GM18511 (cell line): ENCODE measurements around the gene NFATC3.

Source experiments
- ATAC-seq: cut with Tn5 transposase; IDR thresholded peaks from one replicate; pipeline ENCODE4 v1.9.1; 2021; ENCODE audit warnings: mild to moderate bottlenecking, moderate library complexity; ENCODE audit not compliant: unreplicated experiment

Gene NFATC3

DNA sequence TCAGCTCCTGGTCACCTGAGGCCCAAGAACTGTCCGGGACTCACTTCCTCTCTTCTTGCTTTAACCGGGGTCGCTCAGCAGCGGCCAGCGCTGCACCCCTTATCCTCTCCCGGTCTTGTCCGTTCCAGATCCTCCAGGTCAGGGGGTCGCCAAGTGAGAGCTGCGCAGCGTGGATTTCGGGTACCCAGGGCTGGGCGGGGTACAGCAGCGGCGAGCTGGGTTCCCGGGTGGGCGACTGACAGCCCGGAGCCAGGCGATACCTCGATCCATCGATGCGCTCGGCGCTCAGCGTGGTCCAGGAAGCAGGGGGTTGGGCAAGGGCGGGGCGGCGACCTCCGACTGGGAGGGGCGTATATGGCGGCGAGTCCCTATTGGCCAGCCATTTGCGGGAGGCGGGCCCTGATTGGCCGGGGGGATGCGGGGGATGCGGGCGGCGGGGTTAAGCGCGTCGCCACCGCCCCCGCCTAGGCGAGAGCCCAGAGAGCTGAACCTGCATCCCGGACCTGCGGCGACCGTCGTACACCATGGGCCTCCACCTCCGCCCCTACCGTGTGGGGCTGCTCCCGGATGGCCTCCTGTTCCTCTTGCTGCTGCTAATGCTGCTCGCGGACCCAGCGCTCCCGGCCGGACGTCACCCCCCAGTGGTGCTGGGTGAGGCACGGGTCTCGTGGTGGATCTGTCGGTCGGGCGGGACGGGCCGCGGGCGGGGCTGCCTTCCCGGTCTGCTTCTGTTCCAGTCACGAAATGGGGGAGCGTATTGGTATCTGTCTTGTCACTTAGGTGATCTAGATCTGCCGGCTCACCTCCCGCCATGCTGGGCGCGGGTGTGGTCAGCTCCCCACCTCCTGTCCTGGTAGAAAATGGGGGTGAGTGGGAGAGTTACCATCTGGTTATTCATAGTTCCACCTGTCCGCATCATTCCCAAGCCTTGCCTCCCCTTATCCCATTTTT, 160.0 kb downstream of the NFATC3 start, which contains the start of gene PLA2G15:
Gene PLA2G15, plus strand, starts transcription at position 471 of the 951 bp plus-strand sequence. Its CDS starts 54 bp downstream, at position 525.
- ATAC-seq: peak; percentile 93

DNA sequence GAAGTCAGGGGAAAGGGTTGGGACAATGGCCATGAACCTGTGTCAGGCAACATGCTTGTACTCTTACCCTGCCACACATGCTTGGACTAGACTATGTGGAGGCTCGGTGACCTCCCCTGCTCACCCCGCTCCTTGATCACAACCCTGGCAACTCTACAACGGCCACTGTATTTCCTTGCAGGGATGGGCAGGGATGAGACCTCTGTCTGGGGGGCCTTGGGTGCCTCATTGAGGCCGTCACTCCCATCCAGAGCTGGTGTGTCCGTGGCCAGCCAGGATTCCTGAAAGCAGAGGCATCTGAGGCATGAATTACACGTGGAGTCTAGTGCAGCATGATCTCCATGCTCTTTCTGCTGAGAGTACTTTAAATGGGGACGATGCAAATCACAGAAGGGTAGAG, 161.0 kb downstream of the NFATC3 start:
- ATAC-seq: no peak

DNA sequence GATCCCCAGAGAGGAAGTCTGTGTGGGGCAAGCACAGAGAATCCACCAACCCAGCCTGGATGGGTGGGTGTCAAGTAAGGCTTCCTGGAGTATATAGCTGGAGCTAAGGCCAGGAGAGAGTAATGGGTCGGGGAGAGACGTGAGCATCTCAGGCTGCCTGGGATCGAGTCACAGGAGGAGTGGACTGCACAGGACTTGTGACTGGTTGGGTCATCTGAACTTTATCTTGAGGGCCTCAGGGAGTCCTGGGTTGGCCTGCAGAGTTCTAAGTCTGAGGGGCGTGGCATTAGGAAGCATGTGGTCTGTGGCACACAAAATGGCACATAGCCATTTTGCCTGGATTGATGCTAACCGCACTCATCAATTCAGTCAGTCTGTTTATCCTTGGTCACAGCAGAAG, 161.5 kb downstream of the NFATC3 start:
- ATAC-seq: no peak

DNA sequence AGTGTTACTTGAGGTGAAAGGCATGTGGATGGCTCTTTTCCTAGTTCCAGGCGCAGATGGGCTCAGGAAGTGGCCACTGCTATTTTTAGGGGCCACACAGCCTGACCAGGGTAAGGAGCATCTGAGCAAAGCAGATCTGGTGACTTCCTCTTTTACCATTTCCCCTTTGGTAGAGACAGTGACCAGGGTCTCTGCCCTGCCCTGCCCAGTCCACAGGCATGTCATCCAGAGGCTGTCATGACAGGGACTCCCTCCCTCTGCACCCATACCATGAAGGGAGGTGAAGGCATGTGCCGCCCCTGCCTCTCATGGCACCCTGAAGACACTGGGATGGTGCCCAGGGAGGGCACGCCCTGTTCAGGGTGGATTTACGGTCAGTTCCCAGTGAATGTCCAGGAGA, 162.2 kb downstream of the NFATC3 start:
- no peak for ATAC-seq

DNA sequence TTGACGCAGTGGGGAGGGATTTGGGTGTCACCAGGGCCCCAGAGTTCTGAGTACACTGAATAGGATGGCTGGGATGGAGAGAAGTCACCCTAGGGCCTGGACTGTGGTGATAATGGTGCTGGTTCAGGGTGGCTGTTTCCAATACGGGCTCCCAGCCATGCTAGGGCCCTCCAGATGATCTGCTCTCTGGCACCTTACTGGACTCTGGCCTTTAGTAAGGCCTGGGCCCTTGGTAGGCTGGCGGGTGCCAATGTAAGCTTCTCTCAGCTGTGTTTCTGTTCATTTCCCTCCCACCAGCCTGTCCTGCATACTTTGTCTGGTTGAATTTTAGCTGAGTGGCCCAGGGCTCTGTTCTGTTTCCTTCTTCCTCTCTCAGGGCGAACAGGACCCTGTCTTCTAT, 162.8 kb downstream of the NFATC3 start:
- no peak for ATAC-seq

DNA sequence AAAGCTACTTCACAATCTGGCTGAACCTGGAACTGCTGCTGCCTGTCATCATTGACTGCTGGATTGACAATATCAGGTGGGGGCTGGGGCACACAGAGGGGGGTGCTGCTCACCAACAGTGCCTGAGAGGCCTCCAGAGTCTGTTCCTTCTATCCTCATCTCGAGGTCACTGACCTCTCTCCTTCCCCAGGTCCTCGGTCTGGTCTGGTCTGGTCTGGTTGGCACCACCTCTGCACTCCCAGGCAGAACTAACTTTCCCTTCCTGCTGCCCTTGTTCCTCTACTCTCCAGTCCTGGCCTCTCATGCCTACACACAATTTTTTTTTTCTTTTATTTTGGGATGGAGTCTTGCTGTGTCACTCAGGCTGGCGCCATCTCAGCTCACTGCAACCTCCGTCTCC, 164.2 kb downstream of the NFATC3 start:
- ATAC-seq: no peak

DNA sequence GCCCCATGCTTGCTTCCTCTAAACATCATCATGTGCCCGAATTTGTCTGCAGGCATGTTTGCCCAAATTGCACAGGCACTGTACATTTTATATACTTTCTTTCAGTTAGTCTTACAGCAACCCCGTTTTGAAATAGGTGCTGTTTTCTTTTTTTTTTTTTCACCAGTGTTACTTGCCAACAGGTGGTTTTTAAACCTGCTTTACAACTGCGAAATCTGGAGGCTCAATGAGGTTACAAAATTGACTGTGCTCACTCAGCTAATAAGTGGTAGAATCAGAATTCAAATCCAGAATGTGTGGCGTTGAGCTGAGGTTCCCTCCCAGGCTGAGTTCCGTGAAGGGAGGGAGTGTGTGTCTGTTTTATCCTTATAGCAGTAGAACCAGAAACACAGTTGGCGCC, 165.8 kb downstream of the NFATC3 start:
- ATAC-seq: no peak

DNA sequence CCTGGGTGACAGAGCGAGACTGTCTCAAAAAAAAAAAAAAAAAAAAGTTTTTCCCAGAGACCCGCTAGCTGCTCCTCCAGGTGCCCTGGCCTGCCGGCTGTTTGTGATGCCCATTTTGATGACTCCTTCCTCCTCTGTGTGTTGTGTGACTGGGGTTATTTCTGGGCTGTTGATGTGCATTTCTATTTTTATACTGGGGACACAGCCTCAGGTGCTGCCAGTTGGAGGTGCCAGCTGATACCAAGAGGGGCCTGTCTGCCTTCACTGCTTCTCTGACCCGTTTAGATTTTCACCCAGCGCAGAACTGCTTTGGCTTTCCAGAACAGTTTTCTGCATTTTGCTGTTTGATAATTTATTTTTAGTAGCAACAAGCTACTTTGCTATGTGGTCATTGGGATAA, 166.7 kb downstream of the NFATC3 start:
- ATAC-seq: no peak

DNA sequence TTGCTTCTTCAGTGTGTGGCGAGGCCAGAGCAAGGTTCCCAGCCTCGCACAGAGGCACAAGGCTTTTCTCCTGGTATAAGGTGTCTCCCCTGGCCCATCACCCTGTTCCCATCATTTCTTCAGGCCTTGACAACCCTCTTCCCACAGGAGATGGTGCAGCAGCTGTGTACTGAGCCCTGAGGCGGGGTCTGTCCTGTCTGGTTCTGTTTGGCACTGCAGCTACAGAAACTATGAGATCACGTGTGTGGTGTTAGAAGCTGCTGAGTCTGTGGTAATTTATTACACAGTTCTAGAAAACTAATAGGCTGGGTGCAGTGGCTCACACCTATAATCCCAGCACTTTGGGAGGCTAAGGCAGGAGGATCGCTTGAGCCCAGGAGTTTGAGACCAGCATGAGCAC, 167.2 kb downstream of the NFATC3 start:
- no peak for ATAC-seq

DNA sequence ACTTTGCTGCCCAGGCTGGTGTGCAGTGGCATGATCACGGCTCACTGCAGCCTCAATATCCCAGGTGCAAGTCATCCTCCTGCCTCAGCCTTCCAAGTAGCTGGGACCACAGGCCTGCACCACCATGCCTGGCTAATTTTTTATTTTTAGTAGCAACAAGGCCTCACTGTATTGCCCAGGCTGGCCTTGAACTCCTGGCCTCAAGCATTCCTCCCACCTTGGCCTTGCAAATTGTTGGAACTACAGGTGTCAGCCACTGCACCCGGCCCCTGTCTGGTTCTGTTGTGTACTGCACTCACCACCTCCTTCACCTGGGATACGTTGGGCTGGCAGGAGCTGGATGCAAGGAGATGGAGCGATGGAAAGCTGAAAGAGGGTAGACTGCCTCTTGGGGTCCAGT, 168.6 kb downstream of the NFATC3 start:
- no peak for ATAC-seq

DNA sequence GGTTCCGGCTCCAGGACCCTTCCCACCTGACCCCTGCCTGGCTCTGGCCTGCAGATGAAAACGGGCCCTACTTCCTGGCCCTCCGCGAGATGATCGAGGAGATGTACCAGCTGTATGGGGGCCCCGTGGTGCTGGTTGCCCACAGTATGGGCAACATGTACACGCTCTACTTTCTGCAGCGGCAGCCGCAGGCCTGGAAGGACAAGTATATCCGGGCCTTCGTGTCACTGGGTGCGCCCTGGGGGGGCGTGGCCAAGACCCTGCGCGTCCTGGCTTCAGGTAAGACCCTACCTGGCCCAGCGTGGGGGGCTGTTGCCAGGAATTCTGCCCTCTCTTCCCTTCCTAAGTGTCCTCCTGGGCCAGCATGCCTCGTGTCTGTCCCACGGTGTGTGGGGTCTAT, 170.5 kb downstream of the NFATC3 start:
- no peak for ATAC-seq

DNA sequence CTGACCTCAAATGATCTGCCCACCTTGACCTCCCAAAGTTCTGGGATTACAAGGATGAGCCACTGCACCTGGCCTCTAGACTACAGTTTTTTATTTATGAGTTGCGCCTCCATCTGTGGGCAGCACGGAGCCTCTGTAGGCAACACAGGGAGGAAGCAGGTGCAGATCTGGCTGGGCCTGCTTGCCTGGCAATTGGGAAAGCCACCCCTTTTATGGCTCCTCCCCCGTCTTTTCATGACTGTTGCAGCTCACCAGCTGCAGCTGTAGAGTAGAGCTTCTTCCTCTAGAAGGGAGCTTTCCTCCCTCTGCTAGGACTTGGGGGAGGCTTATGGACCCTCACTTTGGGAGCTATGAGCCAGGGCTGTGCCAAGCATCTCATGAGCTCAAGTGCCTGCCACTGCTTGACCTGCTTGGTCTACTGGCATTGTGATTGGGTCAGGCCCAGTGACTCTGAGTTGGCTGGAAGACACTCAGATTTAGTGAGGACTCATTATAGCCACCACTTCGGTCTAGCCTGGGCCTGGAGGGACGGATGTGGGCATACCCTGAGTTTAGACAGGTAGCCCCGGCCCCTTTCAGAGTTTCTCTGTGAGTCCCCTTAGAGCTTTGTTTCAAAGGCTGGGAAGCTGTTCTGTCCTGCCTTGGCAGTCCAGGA, 172.2 kb downstream of the NFATC3 start:
- ATAC-seq: peak; percentile 66

DNA sequence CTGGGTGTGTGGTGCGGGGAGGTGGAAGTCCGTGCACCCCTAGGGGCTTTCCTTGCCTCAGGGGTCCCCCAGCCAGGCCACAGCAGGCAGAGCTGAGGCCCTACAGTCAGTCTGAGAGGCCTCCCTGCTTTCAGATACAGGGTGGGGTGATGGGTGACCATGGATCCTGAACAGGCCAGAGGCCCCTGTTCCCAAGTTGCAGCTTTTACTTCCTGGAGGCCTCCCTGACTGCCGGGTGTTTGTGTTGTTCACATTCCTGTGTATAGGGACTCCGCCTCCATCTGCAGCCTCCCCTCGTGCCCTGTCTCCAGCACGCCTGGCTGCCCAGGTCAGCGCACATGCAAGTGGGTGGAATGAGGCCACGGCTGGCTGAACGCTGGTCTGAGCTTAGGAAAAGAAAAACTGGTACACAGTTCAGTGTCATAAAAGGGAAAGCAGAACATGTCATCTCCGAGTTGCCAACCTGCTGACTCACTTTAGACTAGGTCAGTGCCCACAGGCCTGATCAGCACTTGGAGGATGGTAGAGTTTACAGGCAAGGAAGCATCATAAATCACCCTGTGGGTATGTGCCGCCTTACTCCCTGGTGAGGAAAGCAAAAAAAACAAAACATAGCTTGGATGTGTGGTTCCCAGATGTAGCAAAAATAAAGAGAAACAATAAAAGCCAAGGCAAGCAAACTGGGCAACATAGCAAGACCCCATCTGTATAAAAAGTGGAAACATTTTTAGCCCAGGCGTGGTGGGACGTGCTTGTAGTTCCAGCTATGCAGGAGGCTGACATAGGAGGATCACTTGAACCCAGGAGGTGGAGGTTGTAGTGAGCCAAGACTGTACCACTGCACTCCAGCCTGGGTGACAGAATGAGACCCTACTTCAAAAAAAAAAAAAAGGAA, 173.0 kb downstream of the NFATC3 start:
- peak; percentile 43 for ATAC-seq

DNA sequence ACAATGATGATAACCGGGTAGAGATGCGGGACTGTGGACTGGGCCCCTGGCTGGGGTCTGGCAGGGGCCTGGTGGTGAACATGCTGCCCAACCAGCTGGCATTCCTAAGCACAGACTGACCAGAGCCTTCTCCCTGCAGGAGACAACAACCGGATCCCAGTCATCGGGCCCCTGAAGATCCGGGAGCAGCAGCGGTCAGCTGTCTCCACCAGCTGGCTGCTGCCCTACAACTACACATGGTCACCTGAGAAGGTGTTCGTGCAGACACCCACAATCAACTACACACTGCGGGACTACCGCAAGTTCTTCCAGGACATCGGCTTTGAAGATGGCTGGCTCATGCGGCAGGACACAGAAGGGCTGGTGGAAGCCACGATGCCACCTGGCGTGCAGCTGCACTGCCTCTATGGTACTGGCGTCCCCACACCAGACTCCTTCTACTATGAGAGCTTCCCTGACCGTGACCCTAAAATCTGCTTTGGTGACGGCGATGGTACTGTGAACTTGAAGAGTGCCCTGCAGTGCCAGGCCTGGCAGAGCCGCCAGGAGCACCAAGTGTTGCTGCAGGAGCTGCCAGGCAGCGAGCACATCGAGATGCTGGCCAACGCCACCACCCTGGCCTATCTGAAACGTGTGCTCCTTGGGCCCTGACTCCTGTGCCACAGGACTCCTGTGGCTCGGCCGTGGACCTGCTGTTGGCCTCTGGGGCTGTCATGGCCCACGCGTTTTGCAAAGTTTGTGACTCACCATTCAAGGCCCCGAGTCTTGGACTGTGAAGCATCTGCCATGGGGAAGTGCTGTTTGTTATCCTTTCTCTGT, 174.0 kb downstream of the NFATC3 start:
- ATAC-seq: no peak

DNA sequence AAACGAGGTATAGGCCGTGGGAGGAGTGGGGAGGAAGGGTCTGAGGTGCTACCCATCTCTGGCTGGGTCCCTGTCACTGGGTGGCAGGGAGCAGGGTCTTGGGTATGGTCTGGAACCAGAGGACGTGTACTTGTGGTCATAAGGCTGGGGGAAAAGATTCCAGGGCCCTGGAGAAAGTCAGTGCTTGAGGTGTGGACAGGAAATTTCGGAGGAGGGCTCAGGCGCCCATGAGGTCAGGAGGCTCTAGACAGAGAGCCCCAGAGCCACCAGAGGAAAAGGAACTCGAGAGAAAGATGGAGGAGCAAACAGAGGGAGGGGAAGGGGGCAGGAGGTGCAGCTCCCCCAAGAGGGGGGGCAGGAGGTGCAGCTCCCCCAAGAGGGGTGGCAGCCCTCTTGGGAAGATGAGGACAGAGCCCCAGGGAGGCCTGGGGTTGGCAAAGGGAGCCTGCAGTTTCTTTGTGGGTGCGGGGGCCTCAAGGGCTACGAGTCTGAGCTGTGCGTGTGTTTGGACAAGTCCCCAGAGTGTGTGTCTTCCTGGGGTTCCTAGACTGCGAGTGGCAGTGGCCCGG, 178.5 kb downstream of the NFATC3 start:
- ATAC-seq: peak; percentile 11

DNA sequence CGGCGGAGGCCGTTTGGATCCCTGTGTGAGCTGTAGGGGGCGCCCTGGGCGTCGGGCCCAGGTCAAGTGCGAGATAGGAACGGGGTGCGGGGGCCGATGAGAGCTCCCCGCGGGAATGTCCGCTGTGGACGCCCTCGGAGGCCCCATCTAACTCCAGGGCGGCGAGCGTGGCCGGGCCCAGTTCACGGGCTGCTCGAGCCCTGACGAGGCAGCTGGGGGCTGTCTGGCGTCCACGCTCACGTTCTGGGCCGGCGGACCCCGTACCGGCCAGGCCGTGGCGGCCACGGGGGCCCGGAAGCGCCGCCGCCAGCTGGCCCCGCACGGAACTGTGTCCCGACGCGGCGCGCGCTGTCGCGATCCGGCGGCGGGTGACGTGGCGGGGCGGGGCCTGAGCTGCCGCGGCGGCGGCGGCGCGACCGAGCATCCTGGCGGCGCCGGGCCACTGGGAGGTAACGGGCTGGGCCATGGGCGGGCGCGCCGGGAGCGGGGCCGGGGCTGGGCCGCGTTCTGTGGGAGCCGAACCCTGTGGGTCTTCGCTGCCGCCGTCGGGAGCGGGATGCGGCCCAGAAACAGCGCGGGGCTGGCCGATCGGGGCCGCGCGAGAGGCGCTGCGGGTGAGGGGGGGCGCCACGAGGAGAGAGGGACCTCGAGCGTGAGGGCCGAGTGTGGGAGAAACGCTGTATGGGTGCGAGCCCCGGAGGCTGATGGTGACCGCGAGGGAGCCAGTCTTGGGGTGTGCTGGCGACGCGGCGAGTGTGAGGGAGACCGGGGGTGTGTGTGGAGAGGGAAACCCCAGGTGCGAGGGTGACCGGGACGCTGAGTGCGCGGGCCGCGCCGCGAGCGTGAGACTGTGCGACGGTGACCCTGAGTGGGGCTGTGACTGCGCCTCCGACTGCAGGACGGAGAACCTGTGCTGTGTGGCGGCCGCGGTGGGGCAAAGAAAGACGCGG, 179.2 kb downstream of the NFATC3 start, which contains the start of gene SLC7A6:
Gene SLC7A6, plus strand, starts transcription at position 399 of the 950 bp plus-strand sequence. CDS start 10,201 bp downstream, outside the sequence.
- peak; percentile 68 for ATAC-seq

DNA sequence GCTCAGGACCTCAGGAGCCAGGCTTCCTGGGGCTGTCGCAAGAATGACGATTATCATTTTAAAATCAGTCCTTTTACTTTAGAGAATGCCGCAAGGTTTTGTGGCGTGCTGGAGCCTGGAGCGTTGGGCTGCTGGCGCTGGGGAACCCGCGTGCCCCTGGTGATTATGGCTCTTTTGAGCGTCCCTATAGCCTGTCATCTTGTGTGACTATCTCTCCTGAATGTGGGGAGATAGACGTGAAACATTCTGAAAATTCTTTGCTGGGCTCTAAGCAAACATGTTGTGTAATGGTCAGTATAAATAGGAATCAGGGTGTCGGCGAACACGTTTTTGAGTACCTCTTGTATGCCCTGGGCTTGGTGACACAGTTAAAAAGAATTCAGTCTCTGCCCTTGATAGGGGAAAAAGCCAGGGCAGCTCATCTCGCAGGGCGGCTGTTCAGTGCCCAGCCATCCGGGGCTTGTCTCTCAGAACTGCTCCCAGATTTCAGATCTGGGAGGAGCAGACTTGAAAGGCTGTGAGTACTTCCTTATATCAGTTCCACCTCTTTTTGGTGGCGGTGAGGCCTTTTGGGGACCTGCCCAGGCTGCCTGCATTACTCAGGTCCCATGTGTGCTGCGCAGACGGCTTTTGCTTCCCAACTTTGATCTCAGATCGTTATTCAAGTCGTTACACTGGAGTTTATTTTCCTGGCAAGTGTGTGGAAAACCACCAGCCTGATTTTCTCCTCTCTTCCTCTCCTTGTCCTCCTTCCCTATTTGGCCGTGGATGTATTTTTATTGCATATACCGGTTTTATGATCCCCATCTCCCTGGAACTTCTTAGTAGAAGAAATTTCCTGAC, 180.1 kb downstream of the NFATC3 start:
- no peak for ATAC-seq
